ENCODE measurements around the gene TSPAN18.

Gene TSPAN18

DNA sequence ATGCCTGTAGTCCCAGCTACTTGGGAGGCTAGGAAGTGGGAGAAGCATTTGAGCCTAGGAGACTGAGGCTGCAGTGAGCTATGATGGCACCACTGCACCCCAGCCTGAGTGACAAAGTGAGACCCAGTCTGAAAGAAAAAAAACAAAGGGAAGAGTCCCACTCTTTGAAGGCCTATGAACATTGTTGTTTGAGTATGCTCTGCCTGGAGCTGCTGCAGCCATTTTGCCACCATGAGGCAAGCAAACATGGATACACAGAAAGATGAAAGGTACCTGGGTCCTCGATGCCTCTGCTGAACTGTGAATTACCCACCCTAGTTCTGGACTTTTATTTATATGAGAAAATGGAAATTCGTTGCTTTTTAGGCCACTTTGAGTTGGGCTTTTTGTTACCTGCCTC lies 19.7 kb upstream of the TSPAN18 start:
- Histone ChIP-seq H3K4me1 (ENCODE audit: insufficient read depth, low read length, severe bottlenecking) (no peaks in the 10 kb centered on the region), H4K20me1 (ENCODE audit: insufficient read depth, low read length) (no peaks in the 10 kb centered on the region), H3F3A (ENCODE audit: insufficient read depth, low read length) (no peaks in the 10 kb centered on the region), H3K9ac (ENCODE audit: low read length) (no peak overlapping the region), H3K79me2 (ENCODE audit: insufficient read depth, low read length) (no peaks in the 10 kb centered on the region), H3K4me2 (ENCODE audit: low read length) (no peak overlapping the region), H3K27me3 (ENCODE audit: insufficient read depth, low read length) (peaks cover 2% of the 10 kb centered on the region; the same call in 1 of the 2 replicates), H3K4me3 (ENCODE audit: low read depth, low read length, poor library complexity, severe bottlenecking) (no peak overlapping the region), H3K27ac (ENCODE audit: low read depth, low read length, poor library complexity, severe bottlenecking) (no peak overlapping the region), H2AFZ (ENCODE audit: low read length) (no peak overlapping the region), H3K9me2 (ENCODE audit: low read depth, low read length) (no peaks in the 10 kb centered on the region), H3K36me3 (ENCODE audit: insufficient read depth, low read length) (no peaks in the 10 kb centered on the region), H3K9me3 (ENCODE audit: low read length) (no peaks in the 10 kb centered on the region)
- TF ChIP-seq CTCF (IDR thresholded peaks at IDR 0.05; ENCODE audit: low read length) = no peak
- TF ChIP-seq EZH2 (IDR thresholded peaks at IDR 0.05; ENCODE audit: borderline replicate concordance, low read length) = no peak

- Histone ChIP-seq H3K27ac (ENCODE audit: low read depth, low read length, poor library complexity, severe bottlenecking) (no peak overlapping the region), H2AFZ (ENCODE audit: low read length) (no peak overlapping the region), H3K36me3 (ENCODE audit: insufficient read depth, low read length) (no peaks in the 10 kb centered on the region), H4K20me1 (ENCODE audit: insufficient read depth, low read length) (no peaks in the 10 kb centered on the region), H3K4me2 (ENCODE audit: low read length) (no peak overlapping the region), H3K9ac (ENCODE audit: low read length) (no peak overlapping the region), H3K27me3 (ENCODE audit: insufficient read depth, low read length) (peaks cover 4% of the 10 kb centered on the region; the same call in 1 of the 2 replicates), H3K9me3 (ENCODE audit: low read length) (no peaks in the 10 kb centered on the region), H3K4me1 (ENCODE audit: insufficient read depth, low read length, severe bottlenecking) (no peaks in the 10 kb centered on the region), H3K79me2 (ENCODE audit: insufficient read depth, low read length) (no peaks in the 10 kb centered on the region), H3K9me2 (ENCODE audit: low read depth, low read length) (no peaks in the 10 kb centered on the region), H3F3A (ENCODE audit: insufficient read depth, low read length) (no peaks in the 10 kb centered on the region), H3K4me3 (ENCODE audit: low read depth, low read length, poor library complexity, severe bottlenecking) (no peak overlapping the region)
- TF ChIP-seq EZH2 (IDR thresholded peaks at IDR 0.05; ENCODE audit: borderline replicate concordance, low read length) (no peak), CTCF (IDR thresholded peaks at IDR 0.05; ENCODE audit: low read length) (no peak)
These were observed 18.8 kb upstream of the TSPAN18 start for GRCh38 chr11:44708009-44708408.

GRCh38 chr11:44708523-44709280 lies 18.1 kb upstream of the TSPAN18 start:
- no peak overlapping the region for H3K27ac ChIP-seq (ENCODE audit: low read depth, low read length, poor library complexity, severe bottlenecking)
- H3K9me2 ChIP-seq (ENCODE audit: low read depth, low read length) = no peaks in the 10 kb centered on the region
- no peaks in the 10 kb centered on the region for H3K79me2 ChIP-seq (ENCODE audit: insufficient read depth, low read length)
- H3K4me2 ChIP-seq (ENCODE audit: low read length) = no peak overlapping the region
- H2AFZ ChIP-seq (ENCODE audit: low read length) = no peak overlapping the region
- no peak for TF ChIP-seq CTCF (IDR thresholded peaks at IDR 0.05; ENCODE audit: low read length)
- TF ChIP-seq EZH2 (IDR thresholded peaks at IDR 0.05; ENCODE audit: borderline replicate concordance, low read length) = no peak
- no peak overlapping the region for H3K4me3 ChIP-seq (ENCODE audit: low read depth, low read length, poor library complexity, severe bottlenecking)
- no peaks in the 10 kb centered on the region for H3F3A ChIP-seq (ENCODE audit: insufficient read depth, low read length)
- peaks cover 4% of the 10 kb centered on the region; the same call in 1 of the 2 replicates for H3K27me3 ChIP-seq (ENCODE audit: insufficient read depth, low read length)
- no peaks in the 10 kb centered on the region for H3K9me3 ChIP-seq (ENCODE audit: low read length)
- no peaks in the 10 kb centered on the region for H3K36me3 ChIP-seq (ENCODE audit: insufficient read depth, low read length)
- H4K20me1 ChIP-seq (ENCODE audit: insufficient read depth, low read length) = no peaks in the 10 kb centered on the region
- H3K4me1 ChIP-seq (ENCODE audit: insufficient read depth, low read length, severe bottlenecking) = no peaks in the 10 kb centered on the region
- no peak overlapping the region for H3K9ac ChIP-seq (ENCODE audit: low read length)

Data from OCI-LY1 (cell line).